Superior temporal gyrus (tissue), 1 donor: Measurements from ENCODE around the gene RBM26.
"Not testable (repeated sequence)": the region's sequence is repeated elsewhere in the genome, so short reads cannot be mapped to it uniquely, and the experiment has no call there.

Source experiments
- DNase-seq: peaks from one replicate; pipeline ENCODE4 v3.0.0-alpha.2; 2016; ENCODE audit errors: extremely low spot score

RBM26 gene

GRCh38 chr13:79385694-79386093 is 20.4 kb downstream of the RBM26 start:
- no peak for DNase-seq

GRCh38 chr13:79384022-79384610 is 21.9 kb downstream of the RBM26 start:
- no peak for DNase-seq

- no peak for DNase-seq
These were observed 23.3 kb downstream of the RBM26 start for GRCh38 chr13:79382545-79383275.

DNA sequence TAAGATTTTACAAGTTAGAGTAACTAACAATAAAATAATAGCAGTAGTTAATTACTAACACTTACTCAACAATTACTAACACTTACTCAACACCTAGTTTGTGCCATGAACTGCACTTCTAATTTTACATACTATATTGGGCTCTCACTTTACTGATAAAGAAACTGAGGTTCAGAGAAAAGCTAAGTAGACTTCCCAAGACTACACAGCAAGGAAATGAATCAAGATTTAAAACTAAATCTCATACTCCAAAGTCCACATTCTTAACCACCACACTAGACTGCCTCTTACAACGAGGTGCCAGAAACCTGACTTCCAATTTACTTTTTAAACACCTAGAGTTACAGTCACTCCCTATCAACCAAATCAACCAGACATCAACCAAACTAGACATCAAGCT is 25.1 kb downstream of the RBM26 start:
- DNase-seq = no peak

- no peak for DNase-seq
These were observed 26.8 kb downstream of the RBM26 start for GRCh38 chr13:79379274-79379673.

DNA sequence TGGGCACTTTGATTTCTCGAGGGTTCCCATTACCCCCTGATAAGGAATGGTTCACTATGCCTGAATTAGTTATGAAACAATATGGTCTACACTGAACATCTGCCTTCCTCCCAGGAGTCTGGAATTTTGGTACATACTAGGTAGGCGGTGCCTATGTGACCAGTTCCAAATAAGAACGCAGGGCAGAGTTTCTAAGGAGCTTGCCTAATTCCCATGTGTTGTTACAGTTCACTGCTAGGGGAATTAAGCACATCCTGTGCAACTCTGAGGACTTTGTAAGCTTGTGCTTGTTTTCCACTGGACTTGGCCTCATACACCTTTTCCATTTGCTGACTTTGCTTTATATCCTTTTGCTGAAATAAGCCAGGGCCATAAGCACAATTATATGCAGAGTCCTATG is 29.2 kb downstream of the RBM26 start:
- no peak for DNase-seq

DNA sequence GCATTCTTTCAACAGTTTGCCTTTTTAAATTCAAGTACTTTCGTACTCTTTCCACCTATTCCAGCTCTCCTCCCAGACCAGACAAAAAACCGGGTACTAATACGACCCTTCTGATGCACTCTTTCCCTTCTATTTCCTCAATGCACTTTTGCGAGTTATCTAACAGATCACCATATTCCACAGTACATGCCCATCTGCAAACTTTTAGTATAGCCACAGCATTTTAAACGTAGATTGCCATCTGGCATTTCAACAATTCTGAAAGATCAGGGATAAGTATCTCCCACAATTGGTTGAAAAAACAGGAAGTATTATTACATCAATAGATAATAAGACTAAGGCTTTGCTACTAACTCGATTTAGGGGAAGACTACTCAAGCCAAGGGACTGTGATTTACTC is 31.5 kb downstream of the RBM26 start:
- no peak for DNase-seq

DNA sequence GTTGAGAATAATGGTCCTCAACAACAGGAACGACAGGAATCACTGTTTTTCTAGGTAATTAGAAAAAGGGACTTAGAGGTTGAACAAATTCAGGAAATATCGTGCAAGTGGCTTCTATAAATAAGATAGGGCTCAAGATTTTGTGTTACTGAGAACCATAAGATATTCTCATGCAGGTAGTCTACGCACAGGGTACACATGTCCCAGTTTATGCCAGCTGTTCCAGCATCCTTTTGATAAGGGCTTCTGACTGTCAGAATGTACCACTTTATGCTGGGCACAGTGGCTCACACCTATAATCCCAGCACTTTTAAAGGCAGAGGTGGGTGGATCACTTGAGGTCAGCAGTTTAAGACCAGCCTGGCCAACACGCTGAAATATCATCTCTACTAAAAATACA is 32.1 kb downstream of the RBM26 start:
- DNase-seq = no peak

- DNase-seq = no peak
These were observed 36.8 kb downstream of the RBM26 start for GRCh38 chr13:79369226-79369625.

DNA sequence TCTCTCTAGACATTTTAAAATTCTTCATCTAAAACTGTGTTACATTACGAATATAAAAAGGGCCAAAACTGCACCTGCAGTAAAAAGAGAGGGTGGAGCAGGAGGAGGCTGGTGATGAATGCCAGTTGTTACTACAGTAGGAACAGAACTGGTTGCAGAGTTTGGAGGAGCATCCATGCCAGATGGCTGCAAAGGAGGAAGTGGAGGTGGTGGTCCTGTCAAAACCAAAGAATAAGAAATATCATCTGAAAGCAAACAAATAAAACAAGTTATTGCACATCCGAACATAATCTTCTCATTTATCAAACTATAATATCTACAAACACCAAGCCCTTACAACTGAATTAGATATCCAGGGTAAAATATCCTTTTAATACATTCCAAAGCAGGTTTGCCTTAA is 40.1 kb downstream of the RBM26 start:
- DNase-seq = no peak

- DNase-seq = no peak
These were observed 44.8 kb downstream of the RBM26 start for GRCh38 chr13:79361299-79361698.

GRCh38 chr13:79360095-79360494 is 46.0 kb downstream of the RBM26 start:
- DNase-seq = no peak

DNA sequence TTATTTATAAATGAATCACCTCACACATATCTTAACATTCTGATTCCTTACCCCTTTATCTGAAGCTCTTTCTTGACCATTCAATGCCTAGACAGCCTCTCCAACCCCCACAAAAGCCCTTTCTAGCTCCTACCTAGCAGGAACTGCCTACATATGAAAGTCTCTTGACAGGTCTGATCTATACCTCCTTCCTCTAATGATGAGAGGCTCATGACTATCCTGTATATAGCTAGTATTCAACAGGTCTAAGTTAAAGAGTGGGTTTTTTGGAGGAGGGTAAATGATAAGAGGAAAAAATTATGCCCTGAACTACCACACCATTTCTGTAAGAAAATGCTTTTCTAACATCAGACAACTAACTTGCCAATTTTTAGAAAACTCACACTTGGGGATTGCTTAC is 47.0 kb downstream of the RBM26 start:
- DNase-seq = no peak

- no peak for DNase-seq
These were observed 51.8 kb downstream of the RBM26 start for GRCh38 chr13:79354285-79354684.

GRCh38 chr13:79353693-79354092 is 52.4 kb downstream of the RBM26 start:
- DNase-seq = no peak

GRCh38 chr13:79352107-79352506 is 53.9 kb downstream of the RBM26 start:
- no peak for DNase-seq

DNA sequence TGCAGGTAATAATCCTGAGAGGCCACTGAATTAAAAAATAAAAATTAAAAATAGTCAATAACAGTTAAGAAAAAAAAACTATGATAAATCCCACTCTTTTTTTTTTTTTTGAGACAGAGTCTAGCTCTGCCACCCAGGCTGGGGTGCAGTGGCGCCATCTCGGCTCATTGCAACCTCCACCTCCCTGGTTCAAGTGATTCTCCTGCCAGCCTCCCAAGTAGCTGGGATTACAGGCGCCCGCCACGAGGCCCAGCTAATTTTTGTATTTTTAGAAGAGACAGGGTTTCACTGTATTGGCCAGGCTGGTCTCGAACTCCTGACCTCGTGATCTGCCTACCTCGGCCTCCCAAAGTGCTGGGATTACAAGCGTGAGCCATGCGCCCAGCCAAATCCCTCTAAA is 56.4 kb downstream of the RBM26 start:
- DNase-seq = not testable (repeated sequence)

GRCh38 chr13:79349011-79349410 is 57.0 kb downstream of the RBM26 start:
- no peak for DNase-seq

GRCh38 chr13:79346300-79346914 is 59.6 kb downstream of the RBM26 start:
- no peak for DNase-seq

GRCh38 chr13:79341202-79341601 is 64.9 kb downstream of the RBM26 start:
- DNase-seq = no peak

DNA sequence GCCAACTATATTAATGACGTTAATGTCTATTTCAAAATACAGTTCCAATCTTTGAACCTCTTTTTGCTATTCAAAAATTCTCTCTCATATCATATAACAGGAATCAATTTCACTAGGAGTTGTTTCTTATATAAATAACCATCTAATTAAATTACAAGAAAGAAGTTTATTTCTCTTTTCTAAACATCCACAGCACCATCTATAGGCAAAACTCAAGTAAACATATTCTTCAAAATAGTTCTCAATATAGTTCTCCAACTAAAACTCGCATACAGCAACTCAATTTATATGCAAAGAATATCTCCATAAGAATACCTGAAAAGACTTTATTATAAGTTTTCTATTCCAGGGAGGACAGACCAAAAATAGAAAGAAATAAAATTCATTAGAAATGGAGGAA is 65.6 kb downstream of the RBM26 start:
- DNase-seq = no peak

- DNase-seq = no peak
These were observed 67.7 kb downstream of the RBM26 start for GRCh38 chr13:79338343-79338742.

GRCh38 chr13:79336966-79337365 is 69.1 kb downstream of the RBM26 start:
- DNase-seq = no peak
